Activated naive CD4-positive, alpha-beta T cell (primary cell): ENCODE data around the gene STRA6.

Experiments used
- DNase-seq, 4 experiments: peaks; one replicate each; lab custom pipeline; 2025; lab: John Stamatoyannopoulos, UW

The STRA6 gene

DNA sequence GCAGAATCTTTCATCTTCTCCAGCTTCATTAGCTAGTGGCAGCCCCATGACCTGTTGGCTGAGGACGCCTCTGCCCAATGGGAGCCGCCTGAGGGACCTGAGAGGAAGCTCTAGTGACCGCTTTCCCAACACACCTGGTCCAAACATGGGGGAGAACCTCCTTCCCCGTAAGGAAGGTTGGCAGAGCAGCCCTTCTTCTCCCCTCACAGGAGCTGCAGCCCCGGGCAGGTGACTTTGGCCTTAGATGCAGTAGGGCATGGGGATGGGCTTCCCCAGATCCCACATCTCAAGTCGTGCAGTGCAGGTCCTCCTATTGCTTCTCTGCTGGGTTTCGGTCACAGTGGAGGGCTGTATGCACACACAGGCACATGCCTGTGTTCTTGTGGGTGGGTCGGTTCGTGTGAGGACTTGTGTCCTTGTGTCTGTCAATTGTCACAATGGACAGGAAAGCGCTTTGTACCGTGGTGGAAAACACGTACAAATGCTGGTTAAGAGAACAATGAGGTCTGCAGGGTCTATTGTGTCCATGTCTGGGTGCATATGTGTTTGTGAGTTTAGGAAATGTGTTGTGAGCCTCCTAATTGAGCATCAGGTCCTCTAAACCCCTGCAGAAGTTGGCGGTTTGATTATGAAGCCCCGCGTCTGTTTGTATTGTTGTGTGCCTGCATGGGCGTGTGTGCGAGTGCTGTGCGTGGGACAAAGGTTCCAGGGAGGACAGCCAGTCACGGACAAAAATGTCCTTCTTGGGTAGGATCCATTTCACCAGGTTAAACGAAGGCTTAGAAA lies 70.8 kb downstream of the STRA6 start:
- DNase-seq = no peak

DNA sequence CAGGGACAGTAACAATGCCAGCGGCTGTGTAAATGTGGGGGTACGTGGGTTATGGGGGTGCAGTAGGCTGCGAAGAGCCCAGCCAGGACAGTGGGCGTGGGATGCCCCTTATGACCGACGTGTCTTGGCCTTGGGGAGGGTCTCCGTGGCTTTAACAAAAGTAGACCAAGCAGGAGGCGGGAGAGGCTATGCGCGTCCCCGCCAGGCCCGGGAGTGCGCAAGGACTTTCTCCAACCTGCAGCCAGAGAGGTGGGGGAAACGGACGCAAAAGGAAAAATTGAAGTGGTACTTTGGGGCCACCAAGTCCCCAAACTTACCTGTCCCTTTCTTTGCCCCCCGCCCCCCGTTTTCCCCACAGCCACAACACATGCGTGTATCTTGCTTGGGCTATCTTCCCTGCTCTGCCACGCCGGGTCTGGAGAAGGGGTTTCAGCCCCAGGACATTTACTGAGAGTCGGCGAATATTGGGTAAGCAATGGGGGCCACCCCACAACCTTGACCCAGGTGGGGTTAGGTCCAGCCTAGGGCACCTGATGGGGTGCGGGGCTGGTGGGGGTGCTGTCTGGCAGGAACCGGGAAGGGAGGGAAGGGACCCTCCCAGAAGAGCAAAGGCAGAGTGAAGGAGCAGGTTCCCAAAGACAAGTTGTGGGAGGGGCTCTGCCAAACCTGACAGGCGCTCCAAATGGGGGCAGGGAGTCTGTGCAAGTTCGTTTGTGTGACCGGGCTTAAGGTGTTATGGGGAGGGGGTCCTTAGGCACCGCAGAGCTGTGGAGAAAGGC lies 71.5 kb downstream of the STRA6 start:
- no peak for DNase-seq

- no peak for DNase-seq
Observed at GRCh38 chr15:74130155-74130848, 72.3 kb downstream of the STRA6 start, which contains the start of gene ISLR2. Gene ISLR2, plus strand, starts transcription at chr15:74130586. Its CDS starts 2,169 bp downstream, at chr15:74132755.

DNA sequence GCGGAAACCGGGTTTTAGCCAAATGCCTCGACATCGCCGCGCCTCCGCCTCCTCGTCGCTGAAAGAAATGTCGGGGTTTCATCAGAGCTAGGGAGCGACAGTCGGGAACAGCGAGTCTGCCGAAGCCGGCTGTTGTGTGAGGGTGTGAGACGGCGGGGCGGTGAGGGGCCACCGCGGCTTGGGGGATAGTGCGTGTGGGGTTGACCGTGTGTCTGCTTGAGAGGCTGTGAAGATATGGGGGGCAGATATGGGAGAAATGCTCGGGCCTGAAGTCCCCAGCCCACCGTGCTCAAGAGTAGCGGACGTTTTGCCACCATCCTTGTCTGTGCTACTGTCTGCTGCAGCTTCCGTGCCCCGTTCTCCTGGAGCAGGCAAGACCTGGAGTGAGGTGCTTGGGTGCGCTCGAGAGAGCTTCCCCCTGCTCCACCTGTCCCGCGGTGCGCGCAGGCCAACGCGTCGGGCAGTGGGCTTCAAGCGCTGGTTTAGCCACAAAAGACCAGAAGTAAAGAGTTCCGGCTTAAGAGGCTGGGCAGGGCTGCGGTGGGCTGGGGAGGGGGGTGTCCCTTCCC lies 72.9 kb downstream of the STRA6 start:
- no peak for DNase-seq
